Right kidney (tissue), 1 donor: ENCODE measurements around the gene DIAPH1.

Experiments
- DNase-seq: peaks from one replicate; pipeline ENCODE4 v3.0.0-alpha.2; 2016

DIAPH1 gene

DNA sequence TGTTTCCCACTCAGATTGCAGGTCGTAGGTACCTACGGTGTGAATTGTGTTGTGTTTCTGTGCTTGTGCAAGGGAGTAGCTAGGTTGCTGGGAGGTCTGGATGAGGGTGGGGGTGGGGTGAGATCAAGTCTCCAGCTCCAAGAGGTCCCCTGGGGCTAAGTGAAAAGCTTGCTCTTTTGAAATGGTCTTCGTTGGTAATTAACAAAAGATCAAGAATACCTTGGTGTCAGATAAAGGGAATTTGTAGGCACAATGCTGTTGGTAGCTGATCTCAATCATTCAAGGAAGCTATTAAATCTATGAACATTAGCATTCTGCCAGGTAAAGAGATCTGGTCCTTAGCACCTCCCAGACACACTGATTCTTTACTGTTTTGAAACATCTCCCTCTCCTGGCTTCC is 134.9 kb downstream of the DIAPH1 start:
- DNase-seq: no peak

GRCh38 chr5:141479776-141480175 is 139.0 kb downstream of the DIAPH1 start:
- DNase-seq: no peak

DNA sequence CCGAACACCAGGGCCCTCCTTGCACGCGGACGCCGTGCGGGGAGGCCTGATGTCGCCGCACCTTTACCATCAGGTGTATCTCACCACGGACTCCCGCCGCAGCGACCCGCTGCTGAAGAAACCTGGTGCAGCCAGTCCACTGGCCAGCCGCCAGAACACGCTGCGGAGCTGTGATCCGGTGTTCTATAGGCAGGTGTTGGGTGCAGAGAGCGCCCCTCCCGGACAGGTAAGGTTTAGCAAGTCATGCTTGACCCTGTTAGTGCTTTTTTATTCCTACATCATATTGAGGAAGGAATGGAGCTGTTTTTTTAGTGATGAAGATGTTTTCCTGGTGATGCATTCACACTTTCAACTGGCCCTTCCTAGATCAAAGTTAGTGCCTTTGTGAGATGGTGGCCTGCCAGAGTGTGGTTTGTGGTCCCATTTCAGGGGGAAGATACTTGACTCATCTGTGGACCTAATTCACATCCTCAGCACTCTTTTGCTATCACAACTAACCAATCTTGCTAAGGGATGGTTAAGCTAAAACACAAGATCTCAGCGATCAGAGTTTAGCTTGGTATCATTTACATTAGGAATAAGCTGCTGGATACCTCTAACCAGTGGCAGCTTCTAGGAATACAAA is 140.4 kb downstream of the DIAPH1 start:
- DNase-seq: no peak

- peak; percentile 60 for DNase-seq
These were observed 141.0 kb downstream of the DIAPH1 start for GRCh38 chr5:141477815-141478214.

DNA sequence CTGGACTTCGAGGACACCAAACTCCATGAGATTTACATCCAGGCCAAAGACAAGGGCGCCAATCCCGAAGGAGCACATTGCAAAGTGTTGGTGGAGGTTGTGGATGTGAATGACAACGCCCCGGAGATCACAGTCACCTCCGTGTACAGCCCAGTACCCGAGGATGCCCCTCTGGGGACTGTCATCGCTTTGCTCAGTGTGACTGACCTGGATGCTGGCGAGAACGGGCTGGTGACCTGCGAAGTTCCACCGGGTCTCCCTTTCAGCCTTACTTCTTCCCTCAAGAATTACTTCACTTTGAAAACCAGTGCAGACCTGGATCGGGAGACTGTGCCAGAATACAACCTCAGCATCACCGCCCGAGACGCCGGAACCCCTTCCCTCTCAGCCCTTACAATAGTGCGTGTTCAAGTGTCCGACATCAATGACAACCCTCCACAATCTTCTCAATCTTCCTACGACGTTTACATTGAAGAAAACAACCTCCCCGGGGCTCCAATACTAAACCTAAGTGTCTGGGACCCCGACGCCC is 141.7 kb downstream of the DIAPH1 start:
- no peak for DNase-seq

GRCh38 chr5:141476132-141476911 is 142.5 kb downstream of the DIAPH1 start:
- peak; percentile 89 for DNase-seq

- no peak for DNase-seq
These were observed 143.1 kb downstream of the DIAPH1 start, which contains the start of gene PCDHGC3 for GRCh38 chr5:141475625-141476131. Gene PCDHGC3, plus strand, starts transcription at chr5:141475966. Its CDS starts 151 bp downstream, at chr5:141476117.

DNA sequence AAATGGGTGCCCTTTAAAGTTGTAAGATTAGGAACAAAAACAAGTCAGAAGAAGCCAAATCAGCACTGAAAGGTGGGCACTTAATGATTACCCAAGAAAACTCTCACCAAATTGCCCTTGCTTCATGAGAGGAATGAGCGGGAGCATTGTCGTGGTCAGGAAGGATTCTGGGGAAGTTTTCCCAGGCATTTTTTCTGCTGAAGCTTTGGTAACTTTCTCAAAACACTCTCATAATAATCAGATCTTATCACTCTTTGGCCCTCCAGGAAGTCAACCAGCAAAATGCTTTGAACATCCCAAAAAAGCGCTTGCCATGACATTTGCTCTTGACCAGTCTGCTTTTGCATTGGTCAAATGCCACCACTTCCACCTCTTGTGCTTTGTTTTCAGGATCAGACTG is 153.4 kb downstream of the DIAPH1 start:
- no peak for DNase-seq
